MM.1S (cell line): ENCODE measurements around the gene TNFAIP8.

Experiments used
- DNase-seq: peaks from one replicate; pipeline ENCODE4 v3.0.0-alpha.2; 2015
- H2AFZ ChIP-seq: fragments of 300-600 bp; sonication (generic); 2 replicates; pipeline ENCODE4 v1.6.0; 2016; ENCODE audit warnings: antibody characterized with exemption, low read length
- H3F3A ChIP-seq: fragments of 300-600 bp; sonication (generic); 2 replicates; pipeline ENCODE4 v1.6.1; 2016; ENCODE audit warnings: mild to moderate bottlenecking, antibody characterized with exemption, low read length, moderate library complexity, mixed read lengths; ENCODE audit not compliant: insufficient read depth
- H3K27ac ChIP-seq: fragments of 300-600 bp; sonication (generic); 2 replicates; pipeline ENCODE4 v1.5.1; 2016; ENCODE audit warnings: mild to moderate bottlenecking, low read length
- H3K27me3 ChIP-seq: fragments of 300-600 bp; sonication (generic); replicated peaks from 2 replicates; pipeline ENCODE4 v1.6.0; 2016; ENCODE audit warnings: low read length; ENCODE audit not compliant: insufficient read depth
- H3K36me3 ChIP-seq: fragments of 300-600 bp; sonication (generic); replicated peaks from 2 replicates; pipeline ENCODE4 v1.6.1; 2016; ENCODE audit warnings: mild to moderate bottlenecking, low read length, mixed read lengths; ENCODE audit not compliant: insufficient read depth
- H3K4me1 ChIP-seq: fragments of 300-600 bp; sonication (generic); 2 replicates; pipeline ENCODE4 v1.6.1; 2016; ENCODE audit warnings: low read length, mixed read lengths
- H3K4me2 ChIP-seq: fragments of 300-600 bp; sonication (generic); 2 replicates; pipeline ENCODE4 v1.6.0; 2016; ENCODE audit warnings: low read depth, low read length
- H3K4me3 ChIP-seq: fragments of 300-600 bp; sonication (generic); 2 replicates; pipeline ENCODE4 v1.5.1; 2016; ENCODE audit warnings: low read length, mixed read lengths
- H3K79me2 ChIP-seq: fragments of 300-600 bp; sonication (generic); 2 replicates; pipeline ENCODE4 v1.6.1; 2016; ENCODE audit warnings: mixed run types, low read length, mixed read lengths
- H3K9ac ChIP-seq: fragments of 300-600 bp; sonication (generic); 2 replicates; pipeline ENCODE4 v1.6.1; 2016; ENCODE audit warnings: low read length, mixed read lengths
- H3K9me2 ChIP-seq: fragments of 300-600 bp; sonication (generic); replicated peaks from 2 replicates; pipeline ENCODE4 v1.6.1; 2016; ENCODE audit warnings: mild to moderate bottlenecking, low read length, mixed read lengths; ENCODE audit not compliant: insufficient read depth
- H3K9me3 ChIP-seq: fragments of 300-600 bp; sonication (generic); replicated peaks from 2 replicates; pipeline ENCODE4 v1.6.1; 2016; ENCODE audit warnings: mild to moderate bottlenecking, low read length, mixed read lengths; ENCODE audit not compliant: insufficient read depth
- H4K20me1 ChIP-seq: fragments of 300-600 bp; sonication (generic); 2 replicates; pipeline ENCODE4 v1.6.1; 2016; ENCODE audit warnings: mild to moderate bottlenecking, low read length, moderate library complexity, mixed read lengths; ENCODE audit not compliant: insufficient read depth
- EZH2 ChIP-seq: fragments of 300-600 bp; sonication (generic); optimal IDR thresholded peaks from 2 replicates; pipeline ENCODE3; 2017; ENCODE audit warnings: low read depth, mild to moderate bottlenecking, antibody characterized with exemption, low read length, mixed read lengths
- EZH2phosphoT487 ChIP-seq: fragments of 300-600 bp; sonication (generic); IDR thresholded peaks from 2 replicates; pipeline ENCODE4 v1.6.1; 2018; ENCODE audit warnings: antibody characterized with exemption, low read length
- TF ChIP-seq, protein P1 (sequence below): fragments of 300-600 bp; sonication (generic); IDR thresholded peaks from 2 replicates; pipeline ENCODE4 v1.5.1; 2016; ENCODE audit warnings: antibody characterized with exemption, low read length, mixed read lengths

Gene TNFAIP8

DNA sequence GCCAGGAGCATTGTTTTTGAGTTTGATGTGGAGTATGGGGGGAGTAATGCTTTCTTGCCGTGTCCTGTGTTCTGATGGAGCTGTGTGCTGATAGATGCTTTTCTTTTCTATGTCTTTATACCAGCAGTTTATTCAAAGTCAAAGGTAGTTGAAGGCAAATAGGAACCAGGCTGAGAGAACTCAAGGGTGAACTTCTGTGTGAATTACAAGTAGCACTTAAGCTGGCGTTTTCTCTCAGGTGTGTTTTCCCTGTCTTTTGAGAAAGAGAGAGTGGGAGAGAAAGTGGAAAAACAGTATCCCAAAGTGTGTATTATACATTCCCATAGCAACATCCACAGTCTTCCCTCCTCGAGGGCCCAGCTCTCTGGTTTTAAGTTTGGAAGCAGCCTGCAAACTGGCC, 1.5 kb downstream of the TNFAIP8 start:
- H3K4me2 ChIP-seq = no peak overlapping the region
- H3K9ac ChIP-seq = no peak overlapping the region
- peaks cover 25% of the 10 kb centered on the region for H3F3A ChIP-seq
- peaks cover 25% of the 10 kb centered on the region for H3K4me1 ChIP-seq
- peaks cover 100% of the 10 kb centered on the region for H3K79me2 ChIP-seq
- H3K9me2 ChIP-seq = no peaks in the 10 kb centered on the region
- no peaks in the 10 kb centered on the region for H3K27me3 ChIP-seq
- H2AFZ ChIP-seq = no peak overlapping the region
- H4K20me1 ChIP-seq = peaks cover 89% of the 10 kb centered on the region
- H3K4me3 ChIP-seq = no peak overlapping the region
- peaks cover 7% of the 10 kb centered on the region; the same call in 1 of the 2 replicates for H3K36me3 ChIP-seq
- no peak for DNase-seq
- no peaks in the 10 kb centered on the region for H3K9me3 ChIP-seq
- no peak overlapping the region for H3K27ac ChIP-seq
- TF ChIP-seq, protein P1, sequence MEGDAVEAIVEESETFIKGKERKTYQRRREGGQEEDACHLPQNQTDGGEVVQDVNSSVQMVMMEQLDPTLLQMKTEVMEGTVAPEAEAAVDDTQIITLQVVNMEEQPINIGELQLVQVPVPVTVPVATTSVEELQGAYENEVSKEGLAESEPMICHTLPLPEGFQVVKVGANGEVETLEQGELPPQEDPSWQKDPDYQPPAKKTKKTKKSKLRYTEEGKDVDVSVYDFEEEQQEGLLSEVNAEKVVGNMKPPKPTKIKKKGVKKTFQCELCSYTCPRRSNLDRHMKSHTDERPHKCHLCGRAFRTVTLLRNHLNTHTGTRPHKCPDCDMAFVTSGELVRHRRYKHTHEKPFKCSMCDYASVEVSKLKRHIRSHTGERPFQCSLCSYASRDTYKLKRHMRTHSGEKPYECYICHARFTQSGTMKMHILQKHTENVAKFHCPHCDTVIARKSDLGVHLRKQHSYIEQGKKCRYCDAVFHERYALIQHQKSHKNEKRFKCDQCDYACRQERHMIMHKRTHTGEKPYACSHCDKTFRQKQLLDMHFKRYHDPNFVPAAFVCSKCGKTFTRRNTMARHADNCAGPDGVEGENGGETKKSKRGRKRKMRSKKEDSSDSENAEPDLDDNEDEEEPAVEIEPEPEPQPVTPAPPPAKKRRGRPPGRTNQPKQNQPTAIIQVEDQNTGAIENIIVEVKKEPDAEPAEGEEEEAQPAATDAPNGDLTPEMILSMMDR = no peak
- TF ChIP-seq EZH2phosphoT487 = no peak
- TF ChIP-seq EZH2 = no peak

GRCh38 chr5:119357808-119358529, 2.1 kb downstream of the TNFAIP8 start:
- Histone ChIP-seq H3K36me3 (peaks cover 7% of the 10 kb centered on the region; the same call in 1 of the 2 replicates), H3K27me3 (no peaks in the 10 kb centered on the region), H3F3A (peaks cover 18% of the 10 kb centered on the region), H3K79me2 (peaks cover 100% of the 10 kb centered on the region), H3K4me2 (no peak overlapping the region), H3K27ac (no peak overlapping the region), H3K9me2 (no peaks in the 10 kb centered on the region), H2AFZ (no peak overlapping the region), H4K20me1 (peaks cover 88% of the 10 kb centered on the region), H3K4me3 (no peak overlapping the region), H3K9me3 (no peaks in the 10 kb centered on the region), H3K4me1 (peaks cover 18% of the 10 kb centered on the region), H3K9ac (no peak overlapping the region)
- TF ChIP-seq, protein P1 = no peak
- TF ChIP-seq EZH2 (no peak), EZH2phosphoT487 (no peak)
- DNase-seq = no peak

DNA sequence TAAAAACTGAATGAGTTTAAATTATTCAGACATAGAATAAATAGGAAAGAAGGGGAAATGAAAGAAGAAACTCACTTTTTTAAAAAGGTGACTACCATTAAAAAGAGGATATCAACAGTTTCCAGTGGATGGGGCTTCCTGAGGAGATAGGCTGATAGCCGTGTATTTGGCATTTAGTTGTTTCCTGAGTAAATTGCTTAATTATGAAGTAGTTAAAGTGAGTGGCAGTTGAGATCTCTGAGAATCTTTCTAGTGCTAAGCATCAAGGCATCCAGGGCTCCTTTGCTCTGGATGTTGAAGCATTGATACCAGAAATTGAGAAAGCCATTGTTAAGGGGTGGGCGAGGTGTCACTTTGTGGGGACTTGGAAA, 2.7 kb downstream of the TNFAIP8 start:
- H3K4me1 ChIP-seq = peaks cover 16% of the 10 kb centered on the region

More for the DNA sequence above, 2.7 kb downstream of the TNFAIP8 start:
- no peak overlapping the region for H3K9ac ChIP-seq
- peaks cover 7% of the 10 kb centered on the region; the same call in 1 of the 2 replicates for H3K36me3 ChIP-seq
- H3K9me2 ChIP-seq = no peaks in the 10 kb centered on the region
- no peak overlapping the region for H3K4me3 ChIP-seq
- no peak for DNase-seq
- H3K27me3 ChIP-seq = no peaks in the 10 kb centered on the region
- H2AFZ ChIP-seq = no peak overlapping the region
- no peaks in the 10 kb centered on the region for H3K9me3 ChIP-seq
- H3K79me2 ChIP-seq = peaks cover 100% of the 10 kb centered on the region
- TF ChIP-seq EZH2phosphoT487 (no peak), EZH2 (no peak)
- TF ChIP-seq, protein P1 = no peak
- no peak overlapping the region for H3K4me2 ChIP-seq
- peaks cover 84% of the 10 kb centered on the region for H4K20me1 ChIP-seq
- H3F3A ChIP-seq = peaks cover 13% of the 10 kb centered on the region
- no peak overlapping the region for H3K27ac ChIP-seq
